H1 (cell line): Measurements from ENCODE around the gene MCTS1. TPM values are rescaled to one million over a fixed set of nuclear protein-coding genes. Genes with fewer than 3 reads are reported as not detected.

Experiments used
- CHD2 ChIP-seq: IDR thresholded peaks from 2 replicates; pipeline ENCODE4 v1.6.1; 2012; ENCODE audit warnings: low read length, improper control_type of control experiment
- POLR2AphosphoS5 ChIP-seq: IDR thresholded peaks from 2 replicates; pipeline ENCODE4 v1.6.1; 2011; ENCODE audit warnings: low read depth, low read length
- RAD21 ChIP-seq, 2 experiments: IDR thresholded peaks in 1 of 2; conservative IDR thresholded peaks in 1 of 2; 2 replicates each; pipeline ENCODE4 v1.6.1; 2011; ENCODE audit warnings: low read depth in 2 of 2, low read length in 2 of 2, improper control_type of control experiment in 1 of 2, inconsistent platforms in 1 of 2, mild to moderate bottlenecking in 1 of 2, moderate library complexity in 1 of 2
- SAP30 ChIP-seq: fragments of 300-600 bp; sonication (generic); IDR thresholded peaks from 2 replicates; pipeline ENCODE4 v1.7.1; 2012; ENCODE audit warnings: low read length, moderate library complexity, mild to moderate bottlenecking, inconsistent platforms; ENCODE audit not compliant: insufficient read depth, insufficient replicate concordance
- SIN3A ChIP-seq, 2 experiments: IDR thresholded peaks in 1 of 2; conservative IDR thresholded peaks in 1 of 2; 2 replicates each; pipeline ENCODE4 v1.6.1; 2011 to 2012; ENCODE audit warnings: low read length in 2 of 2, improper control_type of control experiment in 1 of 2, low read depth in 1 of 2, mild to moderate bottlenecking in 1 of 2
- polyA plus RNA-seq, 7 experiments: library from polyadenylated mRNA; depleted of rRNA in 3 of 7; stranded (reverse) in 5 of 7; unstranded in 2 of 7; fragments of >200 nt in 5 of 7; fragments of 200-250 nt in 2 of 7; gene quantifications; 1 replicate in 5 of 7; 2 replicates in 1 of 7; 4 replicates in 1 of 7; pipeline versions ENCODE4 v1.2.1 to v1.2.3, GENCODE V29; 2011 to 2013; ENCODE audit warnings: missing spikeins in 2 of 7, mixed read lengths in 2 of 7
- total RNA-seq: library from RNA; stranded (reverse); fragmentation: NEBNext Ultra II Directional; extraction: Animal tissue kit (Norgen Biotek cat#: 25700); gene quantifications from 2 replicates; pipeline ENCODE4 v1.2.1, GENCODE V29; 2021

Gene MCTS1
- total and polyA plus RNA-seq, 2 of the 8 experiments (the other 6 are each of a cell fraction or from before 2014, with no cell fraction given): 19.2 to 31.6 TPM

GRCh38 chrX:120560842-120561633 lies 42.9 kb upstream of the MCTS1 start, which contains the start of gene CUL4B (continued):
- TF ChIP-seq SIN3A (conservative IDR thresholded peaks at IDR 0.05 in 1 of 2, IDR thresholded peaks at IDR 0.05 in 1 of 2; ENCODE audit: low read depth in 1 of 2, low read length in 2 of 2) (peak in 1 of 2 experiments; percentile 18; a peak in 2 of 4 replicates), RAD21 (IDR thresholded peaks at IDR 0.05 in 1 of 2, conservative IDR thresholded peaks at IDR 0.05 in 1 of 2; ENCODE audit: low read depth in 2 of 2, low read length in 2 of 2) (no peak), POLR2AphosphoS5 (peak; percentile 44), CHD2 (peak; percentile 75; the same call in 1 of the 2 replicates), SAP30 (no peak)
